MV-4-11 (cell line): ENCODE measurements around the gene STRN.
"Not testable (repeated sequence)": the region's sequence is repeated elsewhere in the genome, so short reads cannot be mapped to it uniquely, and the experiment has no call there.

Source experiments
- DNase-seq: peaks from one replicate; lab custom pipeline; 2025; lab: John Stamatoyannopoulos, UW

Gene STRN

DNA sequence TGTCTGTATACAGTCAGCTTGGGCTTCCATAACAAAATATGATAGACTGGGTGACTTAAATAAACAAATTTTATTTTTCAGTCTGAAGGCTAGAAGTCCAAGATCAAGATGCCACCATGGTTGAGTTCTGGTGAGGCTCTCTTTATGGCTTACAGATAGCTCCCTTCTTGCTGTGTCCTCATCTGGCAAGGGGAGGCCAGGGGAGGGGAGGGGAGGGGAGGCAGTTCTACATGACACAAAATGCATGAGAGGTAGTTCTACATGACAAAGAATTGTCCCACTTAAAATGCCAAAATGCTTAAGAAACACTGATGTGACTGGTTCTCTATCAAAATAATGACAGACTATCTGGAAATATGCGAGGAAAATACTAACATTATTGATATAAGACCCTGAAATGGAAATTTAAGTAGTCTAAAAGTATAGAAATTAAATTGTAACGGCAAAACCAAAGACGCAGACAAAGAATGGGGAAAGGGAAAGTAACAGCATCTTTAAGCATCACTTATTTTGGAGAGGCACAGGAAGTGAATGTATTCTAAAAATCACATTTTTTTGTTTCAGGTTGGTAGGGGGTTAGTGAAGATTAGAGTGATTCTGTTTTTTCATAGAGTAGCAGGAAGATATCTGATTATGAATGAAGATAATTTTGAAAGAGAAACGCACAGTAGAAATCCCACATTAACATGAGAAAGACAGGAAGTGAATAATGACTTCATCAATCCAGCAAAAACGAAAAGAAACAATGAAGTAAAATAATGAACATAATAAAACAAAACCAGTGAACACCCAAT is 131.4 kb downstream of the STRN start:
- no peak for DNase-seq

DNA sequence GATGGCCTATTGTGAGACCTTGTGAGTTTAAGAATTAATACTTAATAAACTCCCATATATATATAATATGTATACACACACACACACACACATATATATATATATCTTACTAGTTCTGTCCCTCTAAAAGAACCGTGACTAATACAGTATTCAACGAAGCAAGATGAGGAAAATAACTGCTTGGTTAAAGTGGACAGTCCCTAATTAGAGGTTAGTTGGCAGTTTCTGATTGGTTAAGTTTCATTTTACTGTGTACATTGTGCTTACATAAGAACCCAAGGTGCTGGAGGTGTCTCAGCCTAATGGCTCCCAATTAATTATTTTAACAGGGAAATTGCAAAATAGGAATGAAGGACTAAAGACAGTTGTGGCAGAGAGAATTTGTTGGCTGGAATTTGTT is 132.1 kb downstream of the STRN start:
- no peak for DNase-seq

DNA sequence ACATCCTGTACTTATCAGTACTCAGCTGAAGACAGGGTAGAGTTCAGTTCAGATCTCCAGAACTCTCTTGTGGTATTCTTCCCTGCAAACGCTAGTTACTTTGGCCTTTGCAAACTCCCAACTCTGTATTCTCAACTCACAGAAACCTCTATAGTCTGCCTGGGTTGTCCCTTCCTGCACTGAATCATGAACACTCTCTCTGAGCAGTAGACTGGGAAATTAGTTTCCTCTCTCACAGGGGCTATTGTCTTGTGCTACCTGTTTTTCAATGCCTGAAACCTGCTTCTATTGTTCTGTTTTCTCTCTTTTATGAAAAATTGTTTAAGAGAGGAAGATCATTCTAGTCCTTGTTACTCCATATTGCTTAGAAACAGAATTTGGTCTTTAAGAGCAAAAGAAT is 135.2 kb downstream of the STRN start:
- no peak for DNase-seq

DNA sequence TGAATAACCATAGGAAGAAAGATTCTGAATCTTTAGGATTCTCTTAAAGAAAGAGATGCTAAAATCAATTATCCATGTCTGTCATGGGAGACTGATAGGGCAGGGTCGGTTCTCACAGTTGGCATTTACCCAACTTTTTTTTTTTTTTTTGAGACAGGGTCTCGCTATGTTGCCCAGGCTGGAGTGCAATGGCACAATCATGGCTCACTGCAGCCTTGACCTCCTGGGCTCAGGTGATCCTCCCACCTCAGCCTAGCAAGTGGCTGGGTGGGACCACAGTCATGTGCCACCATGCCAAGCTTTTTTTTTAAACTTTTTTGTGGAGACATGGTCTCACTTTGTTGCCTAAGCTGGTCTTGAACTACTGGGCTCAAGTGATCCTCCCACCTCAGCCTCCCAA is 141.7 kb downstream of the STRN start:
- not testable (repeated sequence) for DNase-seq

DNA sequence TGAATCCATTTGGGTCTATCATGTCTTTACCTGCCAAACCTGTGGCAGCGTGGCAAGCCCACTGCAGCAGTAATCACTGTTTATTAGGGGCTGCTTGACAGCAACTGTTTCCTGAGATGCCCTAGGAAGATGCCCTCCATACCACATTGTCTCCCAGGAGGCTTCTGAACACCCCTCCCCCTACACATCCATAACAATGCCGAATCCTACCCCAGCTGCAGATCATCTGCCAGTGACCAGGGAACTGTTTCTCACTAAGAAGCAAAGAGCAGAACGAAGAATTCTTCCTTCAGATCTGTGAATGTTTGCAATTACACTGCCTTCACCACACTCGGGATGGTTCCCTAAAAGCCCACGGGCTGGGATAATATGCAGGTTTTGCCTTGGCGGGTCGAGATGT is 142.1 kb downstream of the STRN start:
- DNase-seq, result no peak

DNA sequence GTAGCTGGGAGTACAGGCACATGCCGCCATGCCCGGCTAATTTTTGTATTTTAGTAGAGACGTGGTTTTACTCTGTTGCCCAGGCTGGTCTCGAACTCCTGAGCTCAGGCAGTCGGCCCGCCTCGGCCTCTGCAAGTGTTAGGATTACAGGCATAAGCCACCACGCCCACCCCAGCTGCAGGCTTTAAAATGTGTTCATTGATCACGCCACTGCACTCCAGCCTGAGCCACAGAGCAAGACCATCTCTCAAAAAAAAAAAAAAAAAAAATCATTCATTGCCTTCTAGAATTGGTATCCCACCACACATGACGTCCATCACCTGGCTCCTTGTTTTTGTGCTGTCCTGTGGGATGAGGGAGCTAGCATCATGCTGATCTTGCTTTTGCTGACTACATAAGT is 142.5 kb downstream of the STRN start:
- DNase-seq, result no peak

DNA sequence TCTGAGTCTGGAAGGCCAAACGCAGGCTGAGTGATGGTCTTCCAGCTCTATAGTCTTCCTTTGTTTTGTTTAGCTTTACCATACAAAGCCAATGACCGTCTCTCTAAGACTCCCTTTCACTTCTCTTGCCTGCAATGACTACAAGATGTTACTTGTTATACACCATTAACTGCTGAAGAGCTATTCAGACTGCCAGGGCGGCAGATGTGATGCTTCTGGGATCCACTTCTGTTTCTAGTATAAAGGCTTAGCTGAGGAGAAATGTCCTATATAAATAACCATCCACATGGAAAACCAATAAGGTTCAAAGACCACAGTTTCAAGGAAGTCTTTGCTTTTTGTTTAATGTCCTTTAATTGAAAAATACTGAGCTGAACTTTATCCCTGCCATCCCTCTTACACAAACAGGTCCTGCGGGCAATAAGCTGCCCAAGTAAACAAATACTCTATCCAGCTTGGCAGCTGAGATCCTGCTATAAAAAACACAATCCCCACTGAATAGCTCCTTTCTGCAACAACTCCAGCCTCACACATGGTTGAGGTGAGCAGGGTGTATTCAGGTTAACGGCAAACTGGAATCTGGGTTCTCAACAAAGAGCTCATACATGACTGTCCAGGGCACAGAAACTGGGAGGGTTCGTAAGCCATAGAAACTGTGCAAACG is 145.3 kb downstream of the STRN start:
- DNase-seq, result no peak

DNA sequence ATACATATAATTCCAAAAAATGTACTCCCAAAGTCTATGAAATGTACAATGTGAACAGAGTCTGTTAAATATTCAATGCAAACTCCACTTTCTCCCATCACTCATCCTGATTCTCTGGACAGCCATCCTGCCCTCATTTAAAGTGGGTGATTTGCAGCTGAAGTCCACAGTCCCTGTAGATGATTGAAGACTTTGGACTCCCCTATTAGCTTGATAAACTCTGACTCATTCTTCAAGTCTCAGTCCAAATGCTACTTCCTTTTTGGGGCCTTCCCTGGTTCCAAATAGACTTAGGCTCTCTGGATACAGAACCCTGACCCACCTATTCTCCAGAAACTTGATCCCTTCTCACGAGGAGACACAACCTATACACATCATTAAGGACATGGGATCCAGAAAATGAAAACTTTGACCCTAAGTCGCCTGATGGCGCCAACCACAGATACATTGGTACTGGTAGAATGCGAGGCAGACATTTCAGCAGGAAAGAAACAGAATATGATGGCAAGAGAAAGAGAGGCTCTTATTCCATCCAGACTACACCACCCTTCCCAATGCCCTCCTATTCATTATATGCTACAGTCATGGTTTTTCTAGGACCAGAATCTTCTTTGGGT is 147.1 kb downstream of the STRN start:
- no peak for DNase-seq

DNA sequence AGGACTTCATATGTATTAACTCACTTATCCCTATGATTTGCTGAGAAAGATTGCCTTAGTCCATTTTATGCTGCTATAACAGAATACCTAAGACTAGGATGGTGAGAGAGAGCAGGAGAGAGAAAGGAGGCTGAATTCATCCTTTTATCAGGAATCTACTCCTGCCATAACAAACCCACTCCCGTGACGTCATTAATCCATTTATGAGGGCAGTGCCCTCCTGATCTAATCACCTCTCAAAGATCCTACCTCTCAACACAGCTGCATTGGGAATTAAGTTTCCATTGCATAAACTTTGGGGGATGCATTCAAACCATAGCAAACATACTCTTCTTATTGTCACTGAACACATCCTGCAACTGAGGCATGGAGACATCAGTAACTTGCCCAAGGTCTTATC is 147.8 kb downstream of the STRN start:
- DNase-seq, result no peak

DNA sequence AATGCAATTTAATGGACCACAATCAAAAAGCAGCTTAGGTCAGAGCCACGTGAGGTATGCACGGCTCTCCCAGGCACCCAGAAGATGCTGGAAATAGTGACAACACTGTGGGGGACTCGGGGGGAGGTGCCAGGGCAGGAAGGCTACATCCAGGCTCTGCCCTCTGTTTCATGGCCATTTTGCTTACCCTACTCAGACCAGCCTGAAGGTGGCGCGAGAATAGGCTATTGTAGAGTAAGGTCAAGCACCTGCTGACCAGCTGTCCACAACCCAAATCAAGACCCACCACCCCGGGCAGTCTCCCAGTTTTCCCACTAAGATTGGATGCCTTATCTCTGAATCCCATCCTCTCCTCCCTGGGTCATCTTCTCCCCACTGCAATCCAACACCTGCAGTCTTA is 154.1 kb downstream of the STRN start:
- DNase-seq, result no peak

DNA sequence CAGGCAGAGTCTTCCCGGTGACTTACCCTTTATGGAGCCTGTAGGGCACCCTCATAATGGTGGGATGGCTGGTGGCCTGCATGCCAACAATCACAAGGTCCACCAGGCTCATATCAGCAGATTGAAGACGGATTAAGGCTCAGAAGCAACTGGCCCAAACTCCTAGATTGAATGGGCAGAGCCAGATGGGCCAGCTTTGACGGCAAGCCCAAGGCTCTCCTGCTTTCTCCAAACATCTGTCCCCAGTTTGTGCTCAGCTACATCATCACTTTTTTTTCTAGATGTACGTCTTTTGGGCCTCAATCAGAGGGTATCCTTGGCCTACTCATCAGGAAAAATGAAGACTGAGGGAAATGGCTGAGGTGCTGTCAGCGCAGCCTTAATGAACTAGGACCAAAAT is 155.3 kb downstream of the STRN start:
- no peak for DNase-seq

DNA sequence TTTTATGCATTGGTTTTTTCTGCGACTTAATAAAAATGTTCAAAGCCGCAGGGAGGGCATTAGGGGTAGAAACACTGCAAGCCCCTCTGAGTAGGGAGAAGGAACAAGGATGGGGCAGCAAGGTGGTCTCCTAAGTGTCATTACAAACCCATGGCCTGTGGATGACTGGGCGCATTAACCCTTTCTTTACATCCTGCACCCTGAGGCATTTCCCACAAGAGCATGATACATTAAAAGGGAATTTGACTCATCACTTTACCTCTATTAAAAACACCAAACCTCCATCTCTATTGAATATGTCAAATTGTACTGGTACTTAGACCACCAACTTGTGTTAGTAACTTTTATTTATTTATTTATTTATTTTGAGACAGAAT is 157.3 kb downstream of the STRN start:
- no peak for DNase-seq

DNA sequence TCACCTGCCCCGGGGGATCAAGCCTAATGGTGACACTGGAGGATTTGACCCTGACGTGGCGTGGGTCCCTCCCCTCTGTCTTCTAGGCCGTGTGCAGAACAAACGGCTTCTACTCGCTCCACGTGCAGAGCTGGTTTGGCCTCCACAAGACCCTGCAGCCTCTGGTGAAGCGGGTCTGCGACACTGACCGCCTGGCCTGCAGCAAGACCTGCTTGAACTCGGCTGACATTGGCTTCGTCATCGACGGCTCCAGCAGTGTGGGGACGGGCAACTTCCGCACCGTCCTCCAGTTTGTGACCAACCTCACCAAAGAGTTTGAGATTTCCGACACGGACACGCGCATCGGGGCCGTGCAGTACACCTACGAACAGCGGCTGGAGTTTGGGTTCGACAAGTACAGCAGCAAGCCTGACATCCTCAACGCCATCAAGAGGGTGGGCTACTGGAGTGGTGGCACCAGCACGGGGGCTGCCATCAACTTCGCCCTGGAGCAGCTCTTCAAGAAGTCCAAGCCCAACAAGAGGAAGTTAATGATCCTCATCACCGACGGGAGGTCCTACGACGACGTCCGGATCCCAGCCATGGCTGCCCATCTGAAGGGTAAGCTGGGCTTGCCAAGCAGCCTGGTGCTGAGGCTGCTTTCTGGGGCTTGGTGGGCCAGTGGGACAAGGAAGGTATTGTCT is 157.8 kb downstream of the STRN start:
- no peak for DNase-seq

DNA sequence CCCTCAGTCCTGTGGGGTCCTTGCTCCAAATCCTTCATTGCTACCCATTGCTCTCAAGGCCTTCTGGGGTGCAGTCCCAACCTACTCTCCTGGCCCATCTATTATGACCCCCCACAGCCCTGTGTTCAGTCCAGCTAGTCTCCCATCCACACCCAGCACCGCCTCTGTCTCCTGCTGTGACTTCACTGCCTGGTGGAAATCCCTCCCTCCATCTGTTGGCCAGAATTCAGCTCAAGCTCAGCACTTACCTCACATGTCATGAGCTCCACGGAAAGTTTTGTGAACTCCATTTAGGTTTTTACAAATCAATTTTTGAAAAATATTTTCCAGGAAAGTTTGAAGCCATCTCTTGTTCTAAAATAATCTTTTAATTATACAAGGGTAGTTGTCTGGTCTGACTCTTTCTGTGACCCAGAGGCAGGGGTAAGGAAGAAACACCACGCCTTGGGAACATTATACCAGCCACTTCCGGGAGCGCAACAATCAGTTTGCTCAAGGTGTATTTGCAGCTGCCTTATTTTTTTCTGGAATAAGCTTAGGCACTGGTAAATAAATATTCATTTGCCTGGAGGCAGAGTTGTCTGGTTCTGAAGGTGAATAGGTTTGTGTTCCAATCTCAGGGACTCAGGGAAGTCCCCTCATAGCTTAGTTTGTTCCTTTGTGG is 159.0 kb downstream of the STRN start:
- no peak for DNase-seq

DNA sequence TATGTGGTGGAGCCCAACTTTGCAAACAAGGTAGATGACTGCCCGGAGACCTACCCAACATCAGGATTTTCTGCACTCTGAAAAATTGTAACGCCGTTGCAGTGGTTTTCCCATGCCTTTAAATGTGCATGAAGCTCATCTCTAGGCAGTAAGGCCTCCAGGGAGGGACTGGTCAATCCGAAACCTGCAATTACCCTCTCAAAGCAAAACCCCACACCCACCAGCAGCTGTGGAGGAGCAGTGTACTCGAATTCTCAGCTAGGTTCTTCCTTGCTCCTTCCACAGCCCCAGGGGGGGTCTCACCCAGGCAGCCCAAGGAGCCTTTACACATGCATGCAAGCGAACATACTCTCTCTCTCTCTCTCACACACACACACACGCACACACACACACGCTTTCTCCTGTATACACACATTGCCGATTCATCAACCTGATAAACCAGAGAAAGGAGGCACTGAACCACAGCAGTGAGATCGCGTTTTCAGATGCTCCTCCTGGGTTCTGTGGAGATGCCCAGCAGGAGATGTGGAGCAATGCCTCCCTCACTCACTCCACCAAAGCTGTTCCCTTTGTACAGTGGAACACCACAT is 160.6 kb downstream of the STRN start:
- no peak for DNase-seq

DNA sequence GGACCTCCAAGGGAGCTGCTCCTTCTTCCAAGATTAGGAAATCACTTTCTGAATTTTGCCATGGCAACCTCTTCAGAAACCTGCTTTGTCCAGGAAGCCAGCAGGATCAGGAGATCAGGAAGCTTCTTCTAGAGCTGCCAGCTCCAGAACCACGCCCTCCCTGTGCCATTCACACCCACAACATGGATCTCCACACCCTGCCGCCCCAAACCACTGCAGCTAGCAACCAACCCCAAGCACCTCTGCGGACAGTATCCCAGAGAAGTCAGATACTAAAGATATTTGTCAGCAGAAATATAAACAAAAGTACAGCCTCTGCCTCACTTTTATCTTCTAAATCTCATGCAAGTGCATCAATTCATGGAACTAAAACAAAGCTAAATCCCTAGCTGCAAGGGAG is 163.4 kb downstream of the STRN start:
- DNase-seq, result no peak

DNA sequence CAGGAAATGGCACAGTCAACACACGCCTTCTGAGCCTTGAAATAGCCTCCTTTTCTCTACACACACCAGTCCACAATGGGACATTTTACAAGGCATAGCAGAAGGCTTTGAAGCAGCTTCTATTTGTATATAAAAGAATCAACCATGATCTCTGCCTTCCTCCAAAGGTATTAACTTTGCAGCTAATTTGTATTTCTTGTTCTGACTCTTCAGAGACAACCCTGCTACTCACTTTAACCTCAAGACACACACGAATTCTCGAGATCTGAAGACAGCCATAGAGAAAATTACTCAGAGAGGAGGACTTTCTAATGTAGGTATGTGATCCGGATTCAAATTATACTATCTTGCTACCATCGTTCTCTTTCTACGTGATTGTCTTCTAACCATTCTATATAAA is 165.2 kb downstream of the STRN start:
- no peak for DNase-seq

DNA sequence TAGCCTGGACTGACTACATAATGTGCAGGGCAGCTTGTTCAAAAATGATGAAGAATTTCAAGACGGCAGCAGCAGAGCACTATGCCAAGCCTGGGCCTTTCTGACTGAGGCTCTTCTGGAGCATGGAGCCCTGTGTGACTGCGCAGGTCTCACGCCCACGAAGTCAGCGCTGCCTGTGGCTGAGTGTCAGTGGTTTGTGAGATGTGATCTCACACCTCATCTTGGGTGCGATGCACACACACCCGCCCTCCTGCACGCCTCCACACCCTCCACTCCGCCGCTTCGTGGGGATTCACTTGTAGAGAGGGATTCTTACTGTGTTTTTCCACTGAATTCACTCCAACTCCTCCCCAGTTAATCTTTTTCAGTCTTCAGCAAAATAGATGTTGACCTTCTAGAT is 166.0 kb downstream of the STRN start:
- DNase-seq, result no peak

DNA sequence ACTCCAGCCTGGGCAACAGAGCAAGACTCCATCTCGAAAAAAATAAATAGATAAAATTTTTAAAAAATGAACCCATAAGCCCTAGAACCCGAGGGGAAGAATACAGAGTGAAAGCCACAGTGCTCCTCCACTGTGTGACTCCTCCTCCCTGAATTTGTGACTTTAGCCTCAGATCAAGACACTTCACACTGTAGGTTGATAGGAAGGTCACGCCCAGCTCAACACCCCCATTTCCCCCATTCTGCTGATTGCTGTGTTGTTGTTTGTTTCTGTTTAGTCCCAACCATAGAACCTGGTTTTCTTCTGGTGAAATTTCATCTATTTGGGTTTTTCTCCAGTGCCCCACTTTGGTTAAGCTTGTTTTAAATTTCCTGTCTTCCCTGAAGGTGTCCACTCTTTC is 167.6 kb downstream of the STRN start:
- DNase-seq, result no peak

DNA sequence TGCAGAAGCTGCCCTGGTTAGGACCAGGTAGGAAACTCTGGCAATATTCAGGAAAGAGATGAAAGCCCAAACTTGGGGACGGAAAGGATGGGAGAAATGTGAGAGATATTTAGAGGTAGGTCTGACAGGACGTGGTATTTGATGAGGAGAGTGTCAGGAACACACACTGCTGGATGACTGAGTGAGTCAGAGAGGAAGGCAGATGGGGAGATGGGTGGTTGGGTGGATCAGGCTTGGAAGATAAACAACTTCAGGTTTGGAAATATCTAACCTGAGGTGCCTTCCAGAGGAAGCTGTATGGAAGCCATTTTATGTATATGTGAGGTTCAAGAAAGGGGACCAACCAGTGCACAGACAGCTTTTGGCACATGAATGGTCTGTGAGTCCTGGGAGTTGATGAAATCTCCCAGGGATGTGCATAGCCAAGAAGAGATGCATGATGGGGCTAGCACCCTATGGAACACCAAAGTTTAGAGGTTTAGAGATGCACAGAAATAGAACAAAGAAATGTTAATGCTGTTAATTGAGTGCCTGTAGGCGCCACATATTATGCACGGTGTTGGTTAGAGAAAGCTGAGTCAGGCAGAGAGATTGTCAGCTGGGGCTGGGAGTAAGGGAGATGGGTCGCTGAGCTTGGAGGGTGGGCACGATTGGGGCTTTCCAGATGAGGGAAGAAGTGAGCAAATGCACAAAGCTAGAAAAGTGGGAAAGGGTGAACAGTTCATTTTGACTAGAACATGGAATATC is 168.8 kb downstream of the STRN start:
- DNase-seq, result no peak
